Fibroblast of villous mesenchyme (primary cell): Measurements from ENCODE around the gene R3HDML. TPM values are rescaled to one million over a fixed set of nuclear protein-coding genes. Genes with fewer than 3 reads are reported as not detected.

Experiments used
- DNase-seq: peaks from one replicate; pipeline ENCODE4 v3.0.0-alpha.2; 2010; ENCODE audit warnings: low read depth
- H3K4me3 ChIP-seq: 2 replicates; pipeline ENCODE4 v1.5.1; 2011; ENCODE audit warnings: low read depth, mild to moderate bottlenecking, low read length
- total RNA-seq: library from RNA; depleted of rRNA; stranded (reverse); fragments of >200 nt; gene quantifications from 2 replicates; pipeline ENCODE4 v1.2.3, GENCODE V29; 2012
- TF ChIP-seq, protein P1 (sequence below): IDR thresholded peaks from 2 replicates; pipeline ENCODE4 v1.5.1; 2012; ENCODE audit warnings: low read depth, mild to moderate bottlenecking, low read length; ENCODE audit not compliant: insufficient read depth

Gene R3HDML
- total RNA-seq, 1 donor = not detected

GRCh38 chr20:44388466-44389023, 51.7 kb downstream of the R3HDML start:
- TF ChIP-seq, protein P1, sequence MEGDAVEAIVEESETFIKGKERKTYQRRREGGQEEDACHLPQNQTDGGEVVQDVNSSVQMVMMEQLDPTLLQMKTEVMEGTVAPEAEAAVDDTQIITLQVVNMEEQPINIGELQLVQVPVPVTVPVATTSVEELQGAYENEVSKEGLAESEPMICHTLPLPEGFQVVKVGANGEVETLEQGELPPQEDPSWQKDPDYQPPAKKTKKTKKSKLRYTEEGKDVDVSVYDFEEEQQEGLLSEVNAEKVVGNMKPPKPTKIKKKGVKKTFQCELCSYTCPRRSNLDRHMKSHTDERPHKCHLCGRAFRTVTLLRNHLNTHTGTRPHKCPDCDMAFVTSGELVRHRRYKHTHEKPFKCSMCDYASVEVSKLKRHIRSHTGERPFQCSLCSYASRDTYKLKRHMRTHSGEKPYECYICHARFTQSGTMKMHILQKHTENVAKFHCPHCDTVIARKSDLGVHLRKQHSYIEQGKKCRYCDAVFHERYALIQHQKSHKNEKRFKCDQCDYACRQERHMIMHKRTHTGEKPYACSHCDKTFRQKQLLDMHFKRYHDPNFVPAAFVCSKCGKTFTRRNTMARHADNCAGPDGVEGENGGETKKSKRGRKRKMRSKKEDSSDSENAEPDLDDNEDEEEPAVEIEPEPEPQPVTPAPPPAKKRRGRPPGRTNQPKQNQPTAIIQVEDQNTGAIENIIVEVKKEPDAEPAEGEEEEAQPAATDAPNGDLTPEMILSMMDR = peak; percentile 89
- H3K4me3 ChIP-seq = no peak overlapping the region
- peak; percentile 64 for DNase-seq

- no peak for DNase-seq
- TF ChIP-seq, protein P1 = no peak
- H3K4me3 ChIP-seq = no peak overlapping the region
Observed at GRCh38 chr20:44389871-44390270, 53.0 kb downstream of the R3HDML start.

GRCh38 chr20:44390280-44390679, 53.4 kb downstream of the R3HDML start:
- DNase-seq = no peak
- no peak overlapping the region for H3K4me3 ChIP-seq
- TF ChIP-seq, protein P1 = no peak

GRCh38 chr20:44392088-44392775, 55.4 kb downstream of the R3HDML start:
- no peak overlapping the region for H3K4me3 ChIP-seq
- TF ChIP-seq, protein P1 = no peak
- DNase-seq = no peak

GRCh38 chr20:44392776-44393607, 56.1 kb downstream of the R3HDML start:
- H3K4me3 ChIP-seq = no peak overlapping the region
- TF ChIP-seq, protein P1 = no peak
- no peak for DNase-seq

DNA sequence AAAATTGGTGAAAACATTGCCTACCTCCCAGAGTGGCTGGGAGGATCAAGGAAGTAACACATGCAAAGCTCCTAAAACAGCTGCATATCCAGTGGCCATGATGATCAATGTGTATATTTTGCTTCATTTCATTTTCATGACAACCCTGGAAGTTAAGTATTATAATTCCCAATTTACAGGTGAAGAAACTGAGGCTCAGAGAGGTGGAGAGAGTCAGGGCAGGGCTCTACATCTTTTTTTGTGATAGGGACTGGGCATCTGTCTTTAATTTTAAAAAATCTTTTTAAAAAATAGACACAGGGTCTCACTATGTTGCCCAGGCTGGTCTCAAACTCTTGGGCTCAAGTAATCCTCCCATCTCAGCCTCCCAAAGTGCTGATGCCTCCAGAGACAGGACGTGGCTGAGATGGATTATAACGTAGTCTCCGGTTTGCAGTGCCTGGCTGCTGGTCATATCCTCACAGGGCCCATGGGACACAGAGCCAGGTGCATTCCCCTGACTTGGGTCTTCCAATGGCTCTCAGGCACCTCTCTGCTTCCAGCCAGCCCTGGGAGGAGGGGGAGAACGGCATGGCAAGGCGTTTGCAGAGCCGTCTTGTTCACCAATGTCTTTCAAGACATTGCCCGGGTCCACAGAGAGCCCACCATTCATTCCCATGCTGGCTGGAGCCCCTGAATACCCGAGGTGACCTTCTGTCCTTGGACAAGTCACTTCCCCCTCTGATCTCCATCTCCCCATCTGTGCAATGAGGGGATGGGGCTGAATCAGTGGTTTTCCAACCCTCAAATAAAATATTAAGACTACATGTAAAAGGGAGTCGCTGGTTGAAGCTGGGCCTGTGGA, 57.0 kb downstream of the R3HDML start:
- TF ChIP-seq, protein P1 = no peak
- no peak for DNase-seq

More for the DNA sequence above, 57.0 kb downstream of the R3HDML start:
- no peak overlapping the region for H3K4me3 ChIP-seq
